Right ventricle myocardium inferior (tissue), 1 donor: ENCODE results near the gene BCKDHA. TPM values are rescaled to one million over a fixed set of nuclear protein-coding genes. Genes with fewer than 3 reads are reported as not detected.
A peak's percentile ranks its signal among the peaks of the same experiment; 100 is the strongest.
"Not testable (repeated sequence)": the region's sequence is repeated elsewhere in the genome, so short reads cannot be mapped to it uniquely, and the experiment has no call there.

Experiments used
- ATAC-seq: fragments of 200-7000 bp; cut with Tn5 transposase; one replicate; pipeline ENCODE4 v1.9.1; 2020; ENCODE audit warnings: mild to moderate bottlenecking, moderate library complexity
- DNase-seq: peaks from one replicate; pipeline ENCODE4 v3.0.0; 2021; ENCODE audit errors: missing footprints
- intact Hi-C: fragments of 100-400 bp; cut with DNase I; formaldehyde crosslinking; loops from one replicate; pipeline ENCODE4 v1.11.0; 2022
- total RNA-seq: library from RNA; stranded (reverse); fragmentation: NEBNext Ultra II Directional; extraction: Animal tissue kit (Norgen Biotek cat#: 25700); gene quantifications from one replicate; pipeline ENCODE4 v1.2.1, GENCODE V29; 2021
- donor health status: DM: no; HTN: yes; CAD: no; lungs with severe emphysema.

The BCKDHA gene
- total RNA-seq, 1 donor from 2014 or later = 44.9 TPM

- intact Hi-C loops = no loop called here
- ATAC-seq (no peak), DNase-seq (no peak)
Measured at GRCh38 chr19:41398050-41398418, 416 bp downstream of the BCKDHA start.

- no peak for ATAC-seq
- intact Hi-C loops = no loop called here
- no peak for DNase-seq
Measured at GRCh38 chr19:41398598-41398997, 980 bp downstream of the BCKDHA start.

- ATAC-seq = no peak
- intact Hi-C loops = no loop called here
Measured at GRCh38 chr19:41399091-41399490, 1.5 kb downstream of the BCKDHA start.

DNA sequence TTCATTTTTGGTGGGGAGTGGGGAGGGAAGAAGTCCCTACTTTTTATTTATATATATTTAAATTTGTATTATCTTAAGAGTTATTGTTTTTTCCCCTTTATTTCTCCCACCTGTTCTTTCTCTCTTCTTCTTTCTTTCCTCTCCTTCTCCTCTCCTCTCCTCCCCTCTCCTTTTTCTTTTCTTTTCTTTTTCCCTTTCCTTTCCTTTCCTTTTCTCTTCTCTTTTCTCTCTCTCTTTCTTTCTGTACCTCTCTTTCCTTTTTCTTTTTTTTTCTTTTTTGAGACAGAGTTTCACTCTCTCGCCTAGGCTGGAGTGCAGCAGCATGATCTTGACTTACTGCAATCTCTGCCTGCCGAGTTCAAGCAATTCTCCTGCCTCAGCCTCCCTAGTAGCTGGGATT, 1.9 kb downstream of the BCKDHA start:
- ATAC-seq (no peak), DNase-seq (no peak)
- intact Hi-C loops = no loop called here

More at GRCh38 chr19:41399091-41399490, 1.5 kb downstream of the BCKDHA start:
- no peak for DNase-seq

- DNase-seq = no peak
- ATAC-seq = no peak
- intact Hi-C loops = no loop called here
Measured at GRCh38 chr19:41401483-41401882, 3.9 kb downstream of the BCKDHA start.

DNA sequence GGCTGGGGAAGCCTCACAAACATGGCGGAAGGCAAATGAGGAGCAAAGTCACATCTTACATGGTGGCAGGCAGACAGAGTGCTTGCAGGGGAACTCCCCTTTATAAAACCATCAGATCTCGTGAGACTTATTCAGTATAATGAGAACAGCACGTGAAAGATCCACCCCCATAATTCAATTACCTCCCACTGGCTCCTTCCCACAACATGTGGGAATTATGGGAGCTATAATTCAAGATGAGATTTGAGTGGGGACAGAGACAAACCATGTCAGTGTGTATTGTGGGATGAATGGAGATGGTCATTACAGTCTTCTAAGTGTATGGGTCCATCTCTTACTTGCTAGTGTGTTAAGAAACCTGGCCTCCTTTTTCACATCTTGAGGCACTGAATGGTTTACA, 4.4 kb downstream of the BCKDHA start:
- no peak for DNase-seq
- ATAC-seq = no peak
- intact Hi-C loops = no loop called here

DNA sequence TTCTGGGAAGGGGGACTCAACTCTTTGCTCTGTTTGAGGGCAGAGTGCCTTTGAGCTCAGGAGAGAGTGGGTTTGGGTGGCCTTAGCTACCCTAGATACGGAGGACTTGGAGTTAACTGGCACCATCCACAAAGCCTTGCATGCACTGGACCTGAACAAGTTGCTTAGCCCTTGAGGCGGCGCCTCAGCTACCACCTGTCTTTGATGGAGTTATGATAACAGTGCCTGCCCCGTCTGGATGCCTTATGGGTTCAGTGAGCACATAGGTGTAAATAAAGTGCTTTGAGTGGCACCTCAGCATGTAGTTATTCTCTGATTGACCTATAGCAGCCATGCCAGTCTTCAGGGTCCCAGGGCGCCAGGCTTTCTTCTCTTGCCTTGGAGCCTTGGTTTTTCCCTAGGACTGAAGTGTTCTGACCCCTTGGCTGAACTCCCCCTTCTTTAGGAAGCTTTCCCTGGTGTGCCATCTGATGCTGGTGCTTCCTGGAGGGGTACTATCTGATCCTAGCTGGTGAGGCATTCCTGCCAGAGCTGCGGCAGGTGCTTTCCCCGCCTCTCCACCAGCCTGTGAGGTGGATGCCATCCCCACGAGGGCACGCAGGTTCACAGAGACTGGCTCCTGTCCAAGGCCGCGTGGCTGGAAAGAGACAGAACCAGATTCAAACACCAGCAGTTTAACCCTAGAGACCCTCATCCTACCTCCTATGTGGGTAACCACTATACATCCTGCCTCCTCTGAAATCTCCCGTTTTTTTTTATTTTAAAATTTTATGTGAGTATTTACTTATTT, 5.8 kb downstream of the BCKDHA start:
- ATAC-seq = no peak
- DNase-seq = no peak
- intact Hi-C loops = no loop called here

DNA sequence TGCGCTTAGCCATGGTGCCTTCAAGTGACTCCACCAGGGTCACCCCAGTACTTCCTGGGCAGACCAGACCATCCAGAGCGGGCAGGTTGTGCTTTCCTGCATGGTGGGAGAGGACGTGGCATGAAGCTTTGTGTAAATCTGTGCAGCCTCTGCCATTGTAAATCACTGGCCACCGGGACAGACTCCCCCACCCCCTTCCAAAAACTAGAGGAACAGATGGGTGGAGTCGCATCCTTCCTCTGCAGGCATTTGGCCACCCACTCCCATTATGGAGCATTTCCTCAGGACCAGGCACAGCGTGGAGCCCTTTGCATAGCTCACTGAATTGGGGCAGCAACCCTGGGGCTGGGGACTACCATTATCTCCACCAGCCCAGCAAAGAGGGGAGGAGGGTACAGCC, 8.2 kb downstream of the BCKDHA start:
- no peak for ATAC-seq
- no peak for DNase-seq
- intact Hi-C loops = no loop called here

- DNase-seq (no peak), ATAC-seq (peak; percentile 35)
- intact Hi-C loops = no loop called here
Measured at GRCh38 chr19:41407271-41407670, 9.7 kb downstream of the BCKDHA start.

- ATAC-seq = no peak
- intact Hi-C loops = no loop called here
Measured at GRCh38 chr19:41408256-41408655, 10.6 kb downstream of the BCKDHA start.

GRCh38 chr19:41408846-41409245, 11.2 kb downstream of the BCKDHA start:
- ATAC-seq, DNase-seq, intact Hi-C loops: not testable (repeated sequence)

More at GRCh38 chr19:41408256-41408655, 10.6 kb downstream of the BCKDHA start:
- DNase-seq = no peak

DNA sequence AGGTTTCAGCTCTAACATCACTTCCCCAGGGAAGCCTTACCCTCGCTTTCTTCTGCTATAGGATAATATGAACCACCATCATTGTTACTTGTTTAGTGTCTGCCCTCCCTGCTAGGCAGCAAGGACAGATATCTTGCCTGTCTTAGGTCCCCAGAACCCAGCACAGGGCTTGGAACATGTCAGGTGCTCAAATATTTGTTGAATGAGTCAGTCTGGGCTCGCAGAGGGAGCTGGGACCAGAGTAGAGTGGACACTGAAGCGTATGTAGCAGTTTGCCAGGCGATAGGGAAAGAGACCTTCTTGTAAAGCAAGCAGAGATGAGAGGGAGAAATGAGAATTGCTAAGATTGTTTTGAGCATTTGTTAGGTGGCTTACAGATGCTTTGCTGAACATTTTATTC, 11.7 kb downstream of the BCKDHA start:
- peak; percentile 72 for ATAC-seq
- no peak for DNase-seq
- intact Hi-C loops = no loop called here

GRCh38 chr19:41410336-41411054, 12.9 kb downstream of the BCKDHA start:
- intact Hi-C loops = no loop called here
- ATAC-seq = no peak
- DNase-seq = no peak

DNA sequence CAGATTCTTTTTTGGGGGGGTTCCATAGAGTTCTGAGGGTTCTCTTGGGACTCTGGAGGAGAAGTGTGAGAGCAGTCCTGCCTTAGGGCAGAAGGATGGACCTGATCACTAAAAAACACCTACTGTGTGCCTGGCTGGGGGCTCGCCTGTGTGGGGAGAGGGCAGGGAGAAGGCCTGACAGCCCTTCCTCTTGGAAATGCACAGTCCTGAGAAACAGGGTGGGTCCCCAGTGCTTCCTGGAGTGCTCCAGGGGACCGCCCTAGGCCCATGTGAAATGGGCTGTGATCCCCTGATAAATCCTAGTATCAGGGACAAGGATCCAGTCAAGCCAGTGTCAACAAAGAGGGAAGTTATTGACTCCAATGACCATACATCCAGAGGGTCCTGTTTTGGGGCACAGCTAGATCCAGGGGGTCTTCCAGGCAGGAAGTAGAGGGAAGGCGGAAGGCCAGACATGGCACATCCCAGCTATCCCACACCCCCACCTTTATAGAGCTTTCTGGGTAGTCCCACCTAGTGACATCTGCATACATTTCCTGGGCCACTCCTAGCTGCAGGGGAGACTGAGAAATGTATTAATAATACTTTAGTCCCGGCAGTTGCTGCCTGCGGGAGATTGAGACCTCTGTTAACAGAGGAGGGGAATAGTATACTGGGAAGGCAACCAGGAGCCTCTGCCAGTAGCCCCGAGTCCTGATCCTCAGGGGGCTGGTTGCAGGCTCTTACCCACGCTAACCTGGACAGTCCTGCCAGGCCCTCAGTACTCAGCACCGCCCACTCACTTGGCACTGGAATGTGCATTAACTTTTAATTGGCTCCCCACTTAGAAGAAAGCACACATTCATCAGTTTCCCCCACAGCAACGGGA, 13.7 kb downstream of the BCKDHA start:
- DNase-seq = no peak
- ATAC-seq = peak; percentile 2
- intact Hi-C loops = no loop called here

GRCh38 chr19:41411968-41412265, 14.3 kb downstream of the BCKDHA start:
- peak; percentile 79 for ATAC-seq
- peak; percentile 80 for DNase-seq
- intact Hi-C loops = no loop called here

DNA sequence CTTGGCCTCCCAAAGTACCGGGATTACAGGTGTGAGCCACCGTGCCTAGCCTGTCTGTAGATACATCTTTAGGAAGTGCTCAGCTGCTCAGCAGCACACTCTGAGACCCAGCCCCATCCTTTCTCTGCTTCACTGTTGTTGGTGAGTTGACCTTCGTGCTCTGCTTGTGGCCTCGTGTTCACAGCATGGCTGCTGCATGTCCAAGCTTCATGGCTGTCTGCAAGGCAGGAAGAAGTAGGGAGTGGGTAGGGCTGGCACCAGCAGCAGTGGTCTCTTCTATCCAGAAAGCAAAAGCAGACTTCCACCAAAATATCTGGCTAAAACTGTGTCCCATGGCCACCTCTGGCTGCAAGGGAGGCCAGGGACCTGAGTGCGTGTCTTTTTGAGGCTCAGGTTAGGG, 15.3 kb downstream of the BCKDHA start:
- ATAC-seq = no peak
- no peak for DNase-seq
- intact Hi-C loops = no loop called here

DNA sequence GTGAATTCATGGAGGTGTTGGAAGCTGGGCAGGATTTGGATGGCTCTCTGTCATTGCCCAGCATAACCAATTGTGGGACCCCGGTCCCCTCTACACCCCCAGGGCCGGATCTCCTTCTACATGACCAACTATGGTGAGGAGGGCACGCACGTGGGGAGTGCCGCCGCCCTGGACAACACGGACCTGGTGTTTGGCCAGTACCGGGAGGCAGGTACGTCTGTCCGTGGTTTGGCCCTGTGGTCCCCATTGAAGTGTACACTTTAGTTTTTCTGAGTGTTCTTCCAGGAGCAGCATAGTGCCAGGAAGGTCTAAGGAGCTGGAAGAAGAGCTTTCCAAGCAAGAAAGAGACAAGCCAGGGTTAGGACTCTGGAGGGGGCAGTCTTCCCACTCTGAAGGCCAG, 16.3 kb downstream of the BCKDHA start:
- no peak for DNase-seq
- intact Hi-C loops = no loop called here
- no peak for ATAC-seq

DNA sequence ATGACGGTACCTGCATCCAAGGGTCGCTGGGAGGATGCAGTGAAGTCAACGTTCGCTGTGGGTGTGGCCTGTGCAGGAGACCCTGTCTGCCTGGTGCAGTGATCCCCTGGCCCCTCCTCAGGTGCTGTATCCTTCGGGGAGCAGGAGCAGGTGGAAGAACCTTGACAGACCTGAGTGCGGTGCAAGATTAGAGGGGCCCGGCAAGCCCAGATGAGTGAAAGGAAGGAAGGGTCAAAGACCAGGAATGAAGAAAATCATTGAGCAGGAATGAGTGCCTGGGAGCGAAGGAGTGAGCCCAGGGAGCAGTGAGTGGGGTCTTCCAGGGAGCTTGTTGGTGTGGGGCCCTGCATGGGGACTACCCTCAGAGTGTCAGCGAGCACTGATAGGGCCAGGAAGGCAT, 16.8 kb downstream of the BCKDHA start:
- DNase-seq (no peak), ATAC-seq (no peak)
- intact Hi-C loops = no loop called here

- ATAC-seq (no peak), DNase-seq (no peak)
- intact Hi-C loops = no loop called here
Measured at GRCh38 chr19:41415154-41415571, 17.5 kb downstream of the BCKDHA start.
